Measurements from ENCODE around the gene GLP1R. TPM values are rescaled to one million over a fixed set of nuclear protein-coding genes. Genes with fewer than 3 reads are reported as not detected.

The GLP1R gene
- total RNA-seq, 4 donors from 2014 or later, result 0.54 TPM; not detected in 3

- Histone ChIP-seq H3K9me3 (no peaks in the 10 kb centered on the region), H3K4me1 (no peaks in the 10 kb centered on the region), H3K27ac (no peak overlapping the region), H3K27me3 (no peaks in the 10 kb centered on the region), H3K4me3 (no peak overlapping the region), H3K36me3 (no peaks in the 10 kb centered on the region)
- no peak for ATAC-seq
- TF ChIP-seq CTCF (IDR thresholded peaks at IDR 0.05), result no peak
- TF ChIP-seq POLR2AphosphoS5 (IDR thresholded peaks at IDR 0.05), result no peak
- no peak for TF ChIP-seq POLR2A (IDR thresholded peaks at IDR 0.05)
- TF ChIP-seq EP300 (IDR thresholded peaks at IDR 0.05), result no peak
- WGBS, 2 donors (ENCODE audit: low coverage in 1 of 2), result 51 to 100% methylated on average over 1 to 5 of the region's 12 CpGs
Measured at GRCh38 chr6:39075010-39075686, 26.6 kb downstream of the GLP1R start.

GRCh38 chr6:39075807-39076622 lies 27.4 kb downstream of the GLP1R start:
- H3K4me1 ChIP-seq, result no peaks in the 10 kb centered on the region
- H3K36me3 ChIP-seq, result no peaks in the 10 kb centered on the region
- H3K9me3 ChIP-seq, result no peaks in the 10 kb centered on the region
- no peaks in the 10 kb centered on the region for H3K27me3 ChIP-seq
- WGBS, 2 donors (ENCODE audit: low coverage in 1 of 2), result 61 to 74% methylated on average over 6 to 8 of the region's 11 CpGs
- H3K27ac ChIP-seq, result no peak overlapping the region
- ATAC-seq, result no peak
- H3K4me3 ChIP-seq, result no peak overlapping the region
- TF ChIP-seq CTCF (IDR thresholded peaks at IDR 0.05), result no peak
- TF ChIP-seq EP300 (IDR thresholded peaks at IDR 0.05), result no peak
- TF ChIP-seq POLR2A (IDR thresholded peaks at IDR 0.05), result no peak
- TF ChIP-seq POLR2AphosphoS5 (IDR thresholded peaks at IDR 0.05), result no peak

DNA sequence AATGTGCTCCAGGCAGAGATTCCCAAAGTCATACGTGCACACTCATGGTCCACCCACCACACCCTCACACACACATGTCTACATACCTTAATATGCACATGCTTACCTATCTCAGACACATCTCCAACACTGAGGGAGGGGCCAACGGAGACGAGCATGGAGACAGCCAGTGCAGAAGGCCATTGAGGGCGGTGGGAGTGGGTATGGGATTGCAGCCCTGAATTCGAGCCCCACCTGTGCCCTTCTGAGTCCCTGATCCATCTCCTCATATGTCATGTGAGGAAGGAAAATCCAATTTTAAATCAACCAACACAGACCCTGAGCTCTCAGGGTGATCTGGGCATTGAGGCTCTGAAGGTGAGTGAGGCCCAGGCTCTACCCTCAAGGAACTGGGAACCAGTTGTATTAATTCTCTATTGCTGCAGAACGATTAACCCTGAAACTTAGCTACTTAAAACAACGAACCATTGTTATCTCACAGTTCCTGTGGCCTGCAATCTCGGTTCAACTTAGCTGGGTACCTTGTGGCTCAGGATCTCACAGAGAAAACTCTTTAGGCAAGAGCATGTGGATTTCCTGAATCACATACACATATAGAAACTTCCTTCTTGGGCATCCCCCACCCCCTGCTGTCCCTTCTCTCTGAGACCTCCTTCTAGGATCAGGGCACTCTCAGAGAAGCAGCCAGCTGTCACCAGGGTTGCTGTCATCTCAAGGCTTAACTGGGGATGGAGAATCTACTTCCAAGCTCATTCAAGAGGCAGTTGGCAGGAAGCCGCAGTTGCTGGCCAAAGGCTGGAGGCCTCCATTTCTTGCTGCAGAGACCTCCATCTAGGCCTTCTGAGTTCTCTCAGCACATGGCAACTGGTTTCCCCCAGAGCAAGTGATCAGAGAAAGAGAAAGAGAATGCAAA lies 28.3 kb downstream of the GLP1R start:
- no peaks in the 10 kb centered on the region for H3K4me1 ChIP-seq
- H3K27me3 ChIP-seq, result no peaks in the 10 kb centered on the region
- ATAC-seq, result no peak
- no peaks in the 10 kb centered on the region for H3K36me3 ChIP-seq
- TF ChIP-seq POLR2A (IDR thresholded peaks at IDR 0.05), result no peak
- TF ChIP-seq POLR2AphosphoS5 (IDR thresholded peaks at IDR 0.05), result no peak
- no peak for TF ChIP-seq EP300 (IDR thresholded peaks at IDR 0.05)
- TF ChIP-seq CTCF (IDR thresholded peaks at IDR 0.05), result no peak
- no peak overlapping the region for H3K27ac ChIP-seq
- no peak overlapping the region for H3K4me3 ChIP-seq
- WGBS, 2 donors (ENCODE audit: low coverage in 1 of 2), result 75 to 82% methylated on average over 5 to 8 of the region's 9 CpGs
- H3K9me3 ChIP-seq, result no peaks in the 10 kb centered on the region

DNA sequence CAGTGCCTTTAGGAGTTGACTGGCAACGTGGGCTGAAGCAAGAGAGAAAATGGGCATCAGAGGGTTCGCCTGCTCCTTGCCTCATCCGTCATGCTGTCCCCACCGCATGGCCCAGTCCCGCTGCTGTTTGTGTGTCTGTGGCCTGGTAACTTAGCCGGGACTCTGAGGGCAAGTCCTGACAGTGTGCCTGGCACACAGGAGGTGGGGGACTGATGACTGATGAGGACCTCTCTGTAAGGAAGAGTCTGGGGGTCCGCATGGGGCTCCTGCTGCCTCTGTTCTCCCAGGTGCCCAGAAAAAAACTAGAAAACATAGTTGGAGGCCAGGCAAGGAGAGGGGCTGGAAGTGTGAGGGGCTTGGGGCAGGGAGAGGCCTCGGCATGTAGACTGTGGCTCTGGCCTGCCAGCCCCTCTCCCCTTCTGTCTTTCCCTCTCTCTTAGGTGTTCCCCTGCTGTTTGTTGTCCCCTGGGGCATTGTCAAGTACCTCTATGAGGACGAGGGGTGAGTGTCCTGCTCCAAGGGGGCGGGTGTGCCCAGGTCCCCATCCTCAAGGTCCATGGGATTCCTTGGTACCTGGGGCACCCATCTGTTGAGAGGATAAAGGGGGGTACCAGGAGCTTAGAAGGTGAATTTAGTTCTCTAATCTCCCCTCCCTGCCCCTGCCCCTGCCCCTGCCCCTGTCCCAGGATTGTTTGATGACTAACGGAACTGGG lies 29.5 kb downstream of the GLP1R start:
- 60 to 79% methylated on average over 2 to 3 of the region's 11 CpGs for WGBS, 2 donors (ENCODE audit: low coverage in 1 of 2)
- Histone ChIP-seq H3K27ac (no peak overlapping the region), H3K36me3 (no peaks in the 10 kb centered on the region), H3K9me3 (no peaks in the 10 kb centered on the region), H3K27me3 (peaks cover 6% of the 10 kb centered on the region), H3K4me3 (no peak overlapping the region), H3K4me1 (no peaks in the 10 kb centered on the region)
- no peak for TF ChIP-seq CTCF (IDR thresholded peaks at IDR 0.05)
- TF ChIP-seq POLR2AphosphoS5 (IDR thresholded peaks at IDR 0.05), result no peak
- TF ChIP-seq POLR2A (IDR thresholded peaks at IDR 0.05), result no peak
- no peak for TF ChIP-seq EP300 (IDR thresholded peaks at IDR 0.05)
- ATAC-seq, result no peak
